ENCODE measurements around the gene CALHM2. TPM values are rescaled to one million over a fixed set of nuclear protein-coding genes. Genes with fewer than 3 reads are reported as not detected.

Gene CALHM2
- total RNA-seq, 1 donor from 2014 or later = 2.7 TPM

- peak; percentile 53 for ATAC-seq
These were observed 35.6 kb downstream of the CALHM2 start for GRCh38 chr10:103416436-103417147.

DNA sequence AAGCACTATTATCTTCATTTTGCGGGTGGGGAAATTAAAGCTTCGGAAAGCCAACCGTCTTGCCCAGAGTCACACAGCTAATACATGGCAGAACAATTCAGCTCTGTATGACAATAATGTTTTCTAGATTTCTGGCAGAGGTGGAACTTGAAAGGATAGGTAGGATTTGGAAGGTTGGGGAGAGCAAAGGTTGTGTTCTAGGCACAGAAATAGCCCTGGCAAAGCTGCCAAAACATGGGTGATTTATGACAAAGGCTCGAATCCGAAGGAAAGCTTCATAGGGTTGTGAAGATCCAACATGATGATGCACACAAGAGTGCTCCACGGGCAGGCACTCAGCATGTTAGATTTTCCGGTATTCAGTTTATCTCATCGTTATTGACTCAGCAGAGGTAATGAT, 36.6 kb downstream of the CALHM2 start:
- no peak for ATAC-seq

DNA sequence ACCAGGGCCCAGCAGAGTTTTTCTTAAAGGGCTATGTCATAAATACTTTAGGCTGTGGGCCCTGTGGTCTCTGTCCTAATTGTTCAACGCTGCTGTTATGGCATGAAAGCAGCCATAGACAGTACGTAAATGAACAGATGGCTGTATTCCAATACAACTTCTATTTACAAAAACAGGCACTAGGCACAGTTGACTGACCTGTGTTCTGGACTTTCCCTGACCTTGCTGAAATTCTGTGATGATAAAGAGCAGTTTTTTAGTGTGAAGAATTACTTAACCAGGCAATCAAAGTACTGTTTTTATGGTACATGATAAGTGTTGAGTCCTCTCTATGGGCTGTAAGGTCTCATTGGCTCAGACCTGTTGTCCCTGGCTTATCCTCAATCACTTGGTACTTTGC, 38.6 kb downstream of the CALHM2 start:
- no peak for ATAC-seq

DNA sequence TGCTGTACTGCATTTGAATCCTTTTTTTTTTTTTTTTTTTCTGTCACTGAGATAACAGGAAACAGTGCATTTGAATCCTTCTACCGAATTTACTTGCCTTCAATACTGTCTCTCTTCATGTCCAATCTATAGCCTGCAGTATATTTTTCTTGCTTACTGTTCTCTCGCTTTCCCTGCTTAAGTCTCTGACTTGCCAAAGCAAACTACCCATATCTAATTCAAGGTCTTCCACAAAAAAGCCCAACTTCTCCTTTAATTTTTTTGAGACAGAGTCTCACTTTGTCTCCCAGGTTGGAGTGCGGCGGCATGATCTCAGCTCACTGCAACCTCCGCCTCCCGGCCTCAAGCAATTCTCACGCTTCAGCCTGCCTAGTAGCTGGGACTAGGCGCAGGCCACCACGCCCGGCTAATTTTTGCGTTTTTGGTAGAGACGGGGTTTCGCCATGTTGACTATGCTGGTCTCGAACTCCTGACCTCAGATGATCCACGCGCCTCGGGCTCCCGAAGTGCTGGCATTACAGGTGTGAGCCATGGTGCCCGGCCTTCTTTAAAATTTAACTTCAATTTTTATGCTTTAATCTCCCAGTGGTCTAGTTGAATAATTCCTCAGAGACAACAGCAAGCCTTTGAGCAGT, 54.9 kb downstream of the CALHM2 start:
- no peak for ATAC-seq

DNA sequence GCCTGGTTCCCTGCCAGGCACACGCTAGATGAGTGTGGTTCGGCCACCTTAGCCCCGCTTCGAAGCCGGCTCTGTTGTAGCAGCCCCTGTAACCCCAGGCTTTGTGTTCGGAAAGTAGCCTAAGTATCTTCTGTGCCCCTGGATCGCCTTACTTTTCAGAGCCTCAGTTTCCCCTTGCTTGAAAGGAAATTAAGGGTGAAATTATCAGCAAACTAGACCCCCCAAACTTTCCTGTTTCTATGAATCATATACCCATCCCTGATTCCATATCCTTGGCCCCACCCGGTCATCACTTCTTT, 55.4 kb downstream of the CALHM2 start:
- no peak for ATAC-seq

Other genes with a start within 250 kb of the CALHM2 start
- not detected for gene RPEL1, start 206.5 kb downstream of the CALHM2 start, total RNA-seq
- gene INA, start 175.2 kb downstream of the CALHM2 start, total RNA-seq = 1.4 TPM
- gene PCGF6, start 101.2 kb downstream of the CALHM2 start, total RNA-seq = 4.5 TPM
- 2.6 TPM for gene TAF5, start 84.4 kb downstream of the CALHM2 start, total RNA-seq
- gene ATP5MK, start 55.9 kb downstream of the CALHM2 start, total RNA-seq = 399 TPM
- gene PDCD11, start 55.7 kb downstream of the CALHM2 start, total RNA-seq = 23.5 TPM
- gene CALHM1, start 6.5 kb upstream of the CALHM2 start, total RNA-seq = 0.04 TPM
- gene CALHM3, start 26.9 kb upstream of the CALHM2 start, total RNA-seq = not detected
- 0.16 TPM for gene NEURL1, start 41.3 kb upstream of the CALHM2 start, total RNA-seq

Measured in esophagus mucosa (tissue), 1 donor.